ENCODE data around the gene TBRG4.

- TF ChIP-seq CTCF (IDR thresholded peaks at IDR 0.05) (no peak), POLR2A (IDR thresholded peaks at IDR 0.05; ENCODE audit: low read depth) (no peak), EP300 (IDR thresholded peaks at IDR 0.05) (no peak)
Observed at GRCh38 chr7:45151131-45151684, 39.7 kb upstream of the TBRG4 start.

Data from esophagus muscularis mucosa (tissue), 4 donors.